RKO (cell line): Measurements from ENCODE around the gene ZSWIM5.
"Not testable (repeated sequence)": the region's sequence is repeated elsewhere in the genome, so short reads cannot be mapped to it uniquely, and the experiment has no call there.

ENCODE experiments used
- DNase-seq: peaks from one replicate; pipeline ENCODE4 v3.0.0-alpha.2; 2016; ENCODE audit warnings: low spot score

The ZSWIM5 gene

DNA sequence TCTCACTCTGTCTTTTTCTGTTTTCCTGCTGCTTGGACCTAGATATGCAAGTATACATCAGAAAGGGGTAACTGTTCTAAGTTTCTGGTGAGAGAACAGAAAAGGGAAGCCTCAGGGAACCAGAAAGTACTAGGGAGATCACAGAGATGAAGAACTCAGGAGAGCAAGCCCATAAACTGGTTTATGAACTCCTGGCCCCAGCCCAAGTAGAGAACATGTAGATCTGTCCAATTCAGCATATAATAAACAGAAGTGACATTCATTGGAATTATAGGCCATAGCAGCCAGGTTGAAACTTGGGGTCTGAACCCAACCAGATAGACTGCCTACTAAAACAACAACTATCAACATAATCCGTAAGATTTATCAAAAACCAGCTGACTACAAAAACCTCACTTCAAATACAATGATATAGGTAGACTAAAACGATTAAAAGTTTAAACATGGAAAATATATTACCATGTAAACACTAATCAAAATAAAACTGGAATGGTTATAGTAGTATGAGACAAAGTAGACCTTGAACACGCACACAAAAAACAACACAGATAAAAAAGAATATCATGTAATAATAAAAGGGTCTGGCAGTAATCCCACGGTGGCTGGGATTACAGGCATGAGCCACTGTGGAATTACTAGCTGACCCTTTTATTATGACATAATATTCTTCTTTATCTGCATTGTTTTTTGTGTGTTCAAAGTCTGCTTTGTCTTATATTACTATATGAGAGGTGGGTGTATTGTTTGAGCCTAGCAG lies 65.0 kb downstream of the ZSWIM5 start:
- DNase-seq: no peak

DNA sequence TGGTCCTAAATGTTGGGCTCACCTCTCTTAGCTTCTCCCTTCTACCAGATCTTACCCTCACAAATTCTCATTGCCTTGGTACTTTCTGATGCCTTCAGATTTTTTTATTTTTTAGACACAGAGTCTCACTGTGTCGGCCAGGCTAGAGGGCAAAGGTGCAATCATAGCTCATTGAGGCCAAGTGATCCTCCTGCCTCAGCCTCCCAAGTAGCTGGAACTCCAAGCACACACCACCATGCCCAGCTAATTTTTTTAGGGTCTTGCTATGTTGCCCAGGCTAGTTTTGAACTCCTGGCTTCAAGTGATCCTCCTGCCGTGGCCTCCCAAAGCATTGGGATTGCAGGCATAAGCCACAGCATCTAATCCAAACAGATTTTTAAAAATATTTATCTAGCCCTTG lies 69.4 kb downstream of the ZSWIM5 start:
- no peak for DNase-seq

DNA sequence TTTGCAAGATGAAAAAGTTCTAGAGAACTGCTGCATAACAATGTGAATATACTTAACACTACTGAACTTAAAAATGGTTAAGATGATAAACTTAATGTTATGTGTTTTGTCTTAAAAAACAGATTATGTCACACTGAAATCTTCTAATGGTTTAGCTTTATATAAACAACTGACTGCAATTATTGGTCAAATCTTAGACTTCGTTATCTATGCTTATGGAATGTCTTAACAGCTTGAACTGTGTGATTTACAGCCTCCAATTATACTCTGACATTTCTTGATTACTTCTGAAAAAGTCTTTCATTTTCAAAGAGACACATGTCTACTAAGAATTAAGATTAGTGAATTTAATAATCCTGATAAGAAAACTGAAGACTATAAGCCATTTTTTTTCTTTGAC lies 71.1 kb downstream of the ZSWIM5 start:
- DNase-seq: no peak

DNA sequence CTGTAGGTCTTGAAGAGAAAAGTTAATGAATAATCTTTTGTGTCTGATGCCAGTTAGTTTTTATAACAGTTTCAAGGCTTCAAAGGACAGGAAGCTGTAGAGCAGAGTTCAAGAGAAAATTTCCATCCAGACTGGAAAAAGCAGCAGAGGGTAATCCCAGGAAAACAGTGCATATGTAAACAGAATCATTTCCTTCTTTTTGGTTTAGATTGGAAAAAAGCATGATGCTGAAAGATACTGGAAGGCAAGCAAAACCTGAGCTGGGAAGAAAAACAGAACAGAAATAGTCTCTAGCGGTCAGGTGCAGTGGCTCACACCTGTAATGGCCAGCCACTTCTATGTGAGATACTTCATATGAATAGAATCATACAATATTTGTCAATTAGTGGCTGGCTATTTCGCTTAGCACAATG lies 71.9 kb downstream of the ZSWIM5 start:
- no peak for DNase-seq

DNA sequence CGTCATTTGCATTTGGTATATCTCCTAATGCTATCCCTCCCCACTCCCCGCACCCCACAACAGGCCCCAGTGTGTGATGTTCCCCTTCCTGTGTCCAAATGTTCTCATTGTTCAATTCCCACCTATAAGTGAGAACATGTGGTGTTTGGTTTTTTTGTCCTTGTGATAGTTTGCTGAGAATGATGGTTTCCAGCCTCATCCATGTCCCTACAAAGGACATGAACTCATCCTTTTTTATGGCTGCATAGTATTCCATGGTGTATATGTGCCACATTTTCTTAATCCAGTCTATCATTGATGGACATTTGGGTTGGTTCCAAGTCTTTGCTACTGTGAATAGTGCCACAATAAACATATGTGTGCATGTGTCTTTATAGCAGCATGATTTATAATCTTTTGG lies 73.7 kb downstream of the ZSWIM5 start:
- DNase-seq: not testable (repeated sequence)

DNA sequence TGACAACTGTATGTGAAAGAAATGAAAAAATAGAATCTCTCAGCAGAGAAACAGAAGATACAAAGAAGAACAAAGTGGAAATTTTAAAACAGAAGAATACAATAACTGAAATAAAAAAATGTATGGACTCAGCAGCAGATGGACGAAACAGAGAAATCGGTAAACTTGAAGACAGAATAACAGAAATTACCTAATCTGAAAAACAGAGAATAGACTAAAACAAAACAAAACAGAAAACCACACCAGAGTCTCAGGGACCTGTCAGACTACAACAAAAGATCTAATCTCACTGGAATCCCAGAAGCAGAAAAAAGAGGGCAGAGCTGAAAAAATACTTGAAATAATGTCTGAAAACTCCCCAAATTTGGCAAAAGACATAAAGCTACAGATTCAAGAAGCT lies 83.0 kb downstream of the ZSWIM5 start:
- DNase-seq: no peak

DNA sequence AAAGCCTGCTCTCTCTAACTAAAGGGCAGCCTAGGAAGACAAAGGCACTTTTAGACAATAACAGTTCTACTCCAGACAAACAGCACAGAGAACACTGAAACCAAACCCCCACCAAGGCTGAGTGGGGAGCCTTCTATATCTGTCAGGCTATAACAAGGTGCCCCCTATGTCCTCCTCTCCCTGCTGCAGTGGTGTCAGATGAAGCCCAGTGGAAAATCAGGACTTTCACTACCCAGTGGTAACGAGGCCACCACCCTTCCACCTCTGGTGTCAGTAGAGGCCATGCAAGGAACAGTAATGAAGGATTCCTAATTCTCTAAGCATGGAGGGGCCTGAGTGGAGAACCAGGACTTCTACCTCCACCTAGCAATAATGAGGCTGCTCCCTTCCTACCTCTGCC lies 83.7 kb downstream of the ZSWIM5 start:
- no peak for DNase-seq

DNA sequence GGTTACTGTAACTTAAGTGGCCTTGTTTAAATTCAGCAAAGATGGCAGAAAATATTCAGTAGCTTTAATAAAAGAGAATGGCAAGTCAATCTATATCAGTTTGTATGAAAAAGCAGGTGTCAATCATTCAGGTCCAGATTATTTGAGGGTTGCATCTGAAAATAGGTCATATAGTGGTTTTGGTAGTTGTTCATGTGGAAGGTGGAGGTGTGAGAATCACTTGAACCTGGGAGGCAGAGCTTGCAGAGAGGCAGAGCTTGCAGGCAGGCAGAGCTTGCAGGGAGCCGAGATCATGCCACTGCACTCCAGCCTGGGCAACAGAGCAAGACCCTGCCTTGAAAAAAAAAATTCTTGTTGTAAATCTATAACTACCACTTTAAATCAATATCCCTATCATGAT lies 88.6 kb downstream of the ZSWIM5 start:
- no peak for DNase-seq

DNA sequence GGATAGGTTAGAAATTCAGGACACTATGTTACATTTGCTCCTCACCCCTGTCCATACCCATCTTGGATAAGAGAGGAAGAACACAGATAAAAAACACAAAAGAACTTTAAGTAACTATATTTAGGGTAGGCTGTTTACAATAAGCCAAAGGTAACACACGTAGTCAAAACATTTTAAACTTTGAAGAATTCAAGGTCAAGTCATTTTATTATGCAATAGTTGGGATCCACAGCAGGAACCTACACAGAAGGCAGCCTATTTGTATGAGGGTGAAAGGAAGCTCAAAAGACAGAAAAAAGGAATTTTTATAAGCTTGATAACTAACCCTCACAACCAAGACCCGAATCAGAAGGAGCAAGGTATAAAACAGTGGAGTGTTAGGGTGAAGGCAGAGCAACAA lies 89.6 kb downstream of the ZSWIM5 start:
- DNase-seq: no peak

DNA sequence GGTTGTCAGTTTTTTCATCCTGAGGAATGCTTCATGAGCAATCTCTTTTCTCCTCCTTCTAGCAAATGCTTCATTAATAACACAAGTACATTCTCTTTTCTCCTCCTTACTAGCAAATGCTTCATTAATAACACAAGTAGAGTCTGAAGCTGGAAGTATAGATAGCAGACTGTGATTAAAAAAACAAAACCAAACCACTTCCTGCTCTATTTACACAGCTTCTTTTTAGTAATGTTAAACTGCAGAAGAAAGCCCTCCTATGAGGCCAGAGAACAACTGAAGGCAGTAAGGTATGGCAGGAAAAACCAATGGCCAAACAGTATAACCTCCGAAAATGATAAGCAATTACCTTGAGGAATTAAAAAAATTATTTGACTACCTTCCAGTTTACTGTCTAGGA lies 90.1 kb downstream of the ZSWIM5 start:
- no peak for DNase-seq

DNA sequence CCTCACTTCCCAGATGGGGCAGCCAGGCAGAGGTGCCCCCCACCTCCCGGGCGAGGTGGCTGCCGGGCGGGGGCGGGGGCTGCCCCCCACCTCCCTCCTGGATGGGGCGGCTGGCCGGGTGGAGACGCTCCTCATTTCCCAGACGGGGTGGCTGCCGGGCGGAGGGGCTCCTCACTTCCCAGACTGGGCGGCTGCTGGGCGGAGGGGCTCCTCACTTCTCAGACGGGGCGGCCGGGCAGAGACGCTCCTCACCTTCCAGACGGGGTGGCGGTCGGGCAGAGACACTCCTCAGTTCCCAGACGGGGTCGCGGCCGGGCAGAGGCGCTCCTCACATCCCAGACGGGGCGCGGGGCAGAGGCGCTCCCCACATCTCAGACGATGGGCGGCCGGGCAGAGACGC lies 91.2 kb downstream of the ZSWIM5 start:
- DNase-seq: not testable (repeated sequence)

DNA sequence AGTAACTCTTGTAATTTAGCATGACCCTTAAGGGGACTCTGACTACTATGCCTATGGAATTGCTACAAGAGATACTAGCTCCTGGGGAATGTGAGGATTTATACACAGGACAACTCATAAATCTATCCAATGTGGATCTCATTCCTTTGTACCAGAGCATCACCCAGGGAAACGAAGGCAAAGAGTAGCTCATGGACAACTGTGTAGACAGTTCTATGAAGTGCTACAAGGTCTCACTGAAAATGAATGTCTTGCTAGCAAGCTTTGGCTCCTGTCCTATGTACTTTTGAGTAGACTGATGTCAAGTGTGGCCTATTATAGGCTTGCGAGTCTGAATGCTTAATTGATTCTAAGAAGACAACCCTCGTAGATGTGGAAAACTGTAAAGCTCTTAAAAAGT lies 93.7 kb downstream of the ZSWIM5 start:
- DNase-seq: no peak

DNA sequence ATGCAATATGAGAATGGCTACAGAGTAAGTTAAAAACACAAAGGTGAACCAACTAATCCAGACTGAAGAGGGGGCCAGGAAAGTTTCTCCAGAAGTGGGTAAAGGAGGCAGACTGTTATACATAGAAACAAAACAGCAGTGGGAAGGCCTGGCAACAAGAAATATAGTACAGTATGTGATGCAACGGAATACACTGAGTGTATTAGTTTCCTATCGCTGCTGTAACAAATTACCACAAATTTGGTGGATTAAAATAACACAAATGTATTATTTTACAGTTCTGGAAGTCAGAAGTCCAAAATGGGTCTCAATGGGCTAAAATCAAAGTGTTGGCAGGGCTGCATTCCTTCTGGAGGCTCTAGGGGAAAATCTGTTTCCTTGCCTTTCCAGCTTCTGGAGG lies 95.2 kb downstream of the ZSWIM5 start:
- DNase-seq: no peak

DNA sequence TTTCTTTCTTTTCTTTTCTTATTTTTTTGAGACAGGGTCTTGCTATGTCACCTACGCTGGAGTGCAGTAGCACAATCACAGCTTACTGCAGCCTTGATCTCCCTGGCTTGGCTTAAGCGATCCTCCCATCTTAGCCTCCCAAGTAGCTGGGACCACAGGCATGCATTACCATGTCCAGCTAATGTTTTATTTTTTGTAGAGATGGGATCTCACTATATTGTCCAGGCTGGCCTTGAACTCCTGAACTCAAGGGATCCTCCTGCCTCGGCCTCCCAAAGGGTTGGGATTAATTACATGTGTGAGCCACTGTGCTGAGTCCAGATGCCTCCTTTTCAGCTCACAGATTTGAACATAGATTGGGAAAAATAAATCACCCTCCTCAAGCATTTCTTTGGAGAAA lies 98.6 kb downstream of the ZSWIM5 start:
- DNase-seq: no peak

DNA sequence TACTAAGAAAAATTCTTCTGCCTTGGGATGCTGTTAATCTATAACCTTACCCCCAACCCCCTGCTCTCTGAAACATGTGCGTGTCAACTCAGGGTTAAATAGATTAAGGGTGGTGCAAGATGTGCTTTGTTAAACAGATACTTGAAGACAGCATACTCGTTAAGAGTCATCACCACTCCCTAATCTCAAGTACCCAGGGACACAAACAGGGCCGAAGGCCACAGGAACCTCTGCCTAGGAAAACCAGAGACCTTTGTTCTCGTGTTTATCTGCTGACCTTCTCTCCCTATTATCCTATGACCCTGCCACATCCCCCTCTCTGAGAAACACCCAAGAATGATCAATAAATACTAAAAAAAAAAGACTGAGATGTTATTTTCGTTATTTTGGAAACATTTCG lies 99.5 kb downstream of the ZSWIM5 start:
- DNase-seq: not testable (repeated sequence)

DNA sequence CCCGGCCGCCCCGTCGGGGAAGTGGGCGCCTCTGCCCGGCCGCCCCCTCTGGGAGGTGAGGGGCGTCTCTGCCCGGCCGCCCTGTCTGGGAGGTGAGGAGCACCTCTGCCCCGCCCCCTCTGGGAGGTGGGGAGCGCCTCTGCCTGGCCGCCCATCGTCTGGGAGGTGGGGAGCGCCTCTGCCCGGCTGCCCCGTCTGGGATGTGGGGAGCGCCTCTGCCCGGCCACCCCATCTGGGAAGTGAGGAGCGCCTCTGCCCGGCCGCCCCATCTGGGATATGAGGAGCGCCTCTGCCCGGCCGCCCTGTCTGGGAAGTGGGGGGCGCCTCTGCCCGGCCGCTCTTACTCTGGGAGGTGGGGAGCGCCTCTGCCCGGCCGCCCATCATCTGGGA lies 100.3 kb downstream of the ZSWIM5 start:
- DNase-seq: not testable (repeated sequence)

DNA sequence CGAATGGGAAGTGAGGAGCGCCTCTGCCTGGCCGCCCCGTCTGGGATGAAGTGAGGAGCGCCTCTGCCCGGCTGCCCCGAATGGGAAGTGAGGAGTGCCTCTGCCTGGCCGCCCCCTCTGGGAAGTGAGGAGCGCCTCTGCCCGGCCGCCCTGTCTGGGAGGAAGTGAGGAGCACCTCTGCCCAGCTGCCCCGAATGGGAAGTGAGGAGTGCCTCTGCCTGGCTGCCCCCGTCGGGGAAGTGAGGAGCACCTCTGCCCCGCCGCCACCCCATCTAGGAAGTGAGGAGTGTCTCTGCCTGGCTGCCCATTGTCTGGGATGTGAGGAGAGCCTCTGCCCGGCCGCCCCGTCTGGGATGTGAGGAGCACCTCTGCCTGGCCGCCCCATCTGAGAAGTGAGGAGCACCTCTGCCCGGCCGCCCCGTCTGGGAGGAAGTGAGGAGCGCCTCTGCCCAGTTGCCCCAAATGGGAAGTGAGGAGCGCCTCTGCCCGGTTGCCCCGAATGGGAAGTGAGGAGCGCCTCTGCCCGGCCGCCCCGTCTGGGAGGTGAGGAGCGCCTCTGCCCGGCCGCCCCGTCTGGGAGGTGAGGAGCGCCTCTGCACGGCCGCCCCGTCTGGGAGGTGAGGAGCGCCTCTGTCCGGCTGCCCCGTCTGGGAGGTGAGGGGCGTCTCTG lies 100.8 kb downstream of the ZSWIM5 start:
- DNase-seq: not testable (repeated sequence)

DNA sequence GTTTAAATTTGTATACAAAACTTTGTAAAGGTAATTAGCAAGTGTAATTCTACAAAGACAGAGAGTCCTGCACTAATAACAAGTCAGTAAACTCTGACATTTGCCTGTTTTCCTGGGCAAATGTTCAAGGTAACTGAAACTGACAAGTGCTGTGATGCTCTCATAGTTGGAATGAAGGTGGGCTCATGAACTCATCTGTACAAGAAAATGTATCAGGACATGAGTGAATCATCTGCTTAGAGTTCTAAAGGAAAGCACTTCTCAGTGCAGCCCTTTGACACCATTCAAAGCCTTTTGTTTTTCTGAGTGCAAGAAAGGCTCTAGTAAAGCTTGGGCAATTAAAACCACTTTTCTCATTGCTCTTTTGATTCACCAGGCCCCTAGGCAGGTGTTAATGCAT lies 102.9 kb downstream of the ZSWIM5 start:
- no peak for DNase-seq

DNA sequence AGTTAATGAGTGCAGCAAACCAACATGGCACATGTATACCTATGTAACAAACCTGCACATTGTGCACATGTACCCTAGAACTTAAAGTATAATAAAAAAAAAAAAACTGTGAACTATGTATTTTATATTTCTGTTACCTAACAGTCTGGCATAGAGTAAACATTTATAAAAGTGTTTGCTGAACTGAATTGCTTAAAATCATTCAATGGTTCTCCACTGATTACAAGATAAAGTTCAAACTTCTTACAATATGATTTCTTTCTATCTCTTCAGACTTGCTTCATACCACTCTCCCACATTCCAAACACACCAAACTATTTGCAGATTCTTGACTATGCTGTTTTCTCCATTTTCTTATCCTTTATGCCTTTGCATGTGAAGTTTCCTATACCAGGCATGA lies 104.5 kb downstream of the ZSWIM5 start:
- no peak for DNase-seq

DNA sequence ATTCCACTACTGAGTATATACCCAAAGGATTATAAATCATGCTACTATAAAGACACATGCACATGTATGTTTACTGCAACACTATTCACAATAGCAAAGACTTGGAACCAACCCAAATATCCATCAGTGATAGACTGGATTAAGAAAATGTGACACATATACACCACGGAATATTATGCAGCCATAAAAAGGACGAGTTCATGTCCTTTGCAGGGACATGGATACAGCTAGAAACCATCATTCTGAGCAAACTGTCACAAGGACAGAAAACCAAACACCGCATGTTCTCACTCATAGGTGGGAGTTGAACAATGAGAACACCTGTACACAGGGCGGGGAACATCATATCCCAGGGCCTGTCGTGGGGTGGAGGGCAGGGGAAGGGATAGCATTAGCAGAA lies 104.9 kb downstream of the ZSWIM5 start:
- not testable (repeated sequence) for DNase-seq

DNA sequence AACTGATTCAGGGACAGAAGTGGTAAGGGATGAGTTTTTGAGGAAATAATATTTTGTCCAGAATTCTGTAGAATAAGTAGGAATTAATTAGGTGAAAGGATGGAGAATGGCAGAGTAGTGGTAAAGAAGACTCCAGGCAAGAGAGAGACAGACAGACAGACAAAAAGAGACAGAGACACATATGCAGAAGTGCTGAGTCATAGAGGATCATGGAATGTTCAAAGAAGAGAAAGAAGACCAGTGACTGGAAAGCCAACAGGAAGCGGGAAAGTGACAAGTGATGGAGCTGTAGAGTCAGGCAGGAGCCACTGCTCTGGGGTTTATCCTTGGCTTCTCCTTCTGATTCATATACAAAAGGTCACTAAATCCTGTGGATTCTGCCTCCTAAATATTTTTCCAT lies 108.5 kb downstream of the ZSWIM5 start:
- no peak for DNase-seq

DNA sequence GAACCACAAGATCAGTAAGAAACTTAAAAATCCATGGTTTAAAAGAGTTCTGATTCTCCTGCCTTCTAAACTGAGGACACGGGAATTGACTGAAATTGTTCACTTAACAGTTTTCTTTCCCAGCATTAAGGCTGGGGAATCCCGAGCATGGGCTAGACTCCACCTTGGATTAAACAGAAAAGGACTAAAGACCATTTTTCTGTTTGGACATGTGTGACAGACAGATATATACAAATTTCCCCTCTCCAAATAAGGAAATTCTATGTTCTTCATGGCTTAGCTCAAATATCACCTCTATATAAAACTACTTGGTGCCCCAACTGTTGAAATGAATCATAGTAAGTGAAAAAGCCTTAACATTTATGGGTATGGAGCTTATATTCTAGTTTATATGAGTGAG lies 109.3 kb downstream of the ZSWIM5 start:
- no peak for DNase-seq

DNA sequence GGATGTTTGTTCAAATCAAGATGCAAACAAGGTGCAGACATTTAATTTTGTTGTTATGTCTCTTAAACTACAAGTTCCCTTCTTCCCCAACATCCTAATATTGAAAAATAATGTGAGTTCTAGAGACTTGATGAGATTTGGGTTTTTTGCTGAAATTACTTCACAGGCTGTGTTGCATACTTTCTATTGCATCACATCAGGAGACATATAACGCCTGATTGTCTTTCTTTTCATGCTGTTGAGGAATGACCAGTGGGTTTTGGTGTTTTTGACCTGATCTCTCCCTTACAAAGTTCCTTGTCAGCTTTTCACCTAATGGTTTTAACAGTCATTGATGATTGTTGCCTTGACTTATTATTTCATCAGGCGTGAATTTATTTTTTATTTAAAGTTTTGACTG lies 111.0 kb downstream of the ZSWIM5 start:
- no peak for DNase-seq

DNA sequence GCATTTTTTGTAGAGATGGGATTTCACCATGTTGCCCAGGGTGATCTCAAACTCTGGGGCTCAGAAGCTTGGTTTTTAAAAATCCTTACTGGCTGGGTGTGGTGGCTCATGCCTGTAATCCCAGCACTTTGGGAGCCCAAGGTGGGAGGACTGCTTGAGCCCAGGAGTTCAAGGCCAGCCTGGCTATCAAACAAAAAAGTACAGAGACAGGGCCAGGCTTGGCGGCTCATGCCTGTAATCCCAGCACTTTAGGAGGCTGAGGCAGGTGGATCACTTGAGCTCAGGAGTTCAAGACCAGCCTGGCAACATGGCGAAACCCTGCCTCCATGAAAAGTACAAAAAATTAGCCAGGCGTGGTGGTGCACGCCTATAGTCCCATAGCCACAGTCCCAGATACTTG lies 112.0 kb downstream of the ZSWIM5 start:
- DNase-seq: not testable (repeated sequence)
